GDM1 (cell line): ENCODE results near the gene UGT2A1.

ENCODE experiments used
- DNase-seq: peaks from one replicate; lab custom pipeline; 2025; lab: John Stamatoyannopoulos, UW

Gene UGT2A1

DNA sequence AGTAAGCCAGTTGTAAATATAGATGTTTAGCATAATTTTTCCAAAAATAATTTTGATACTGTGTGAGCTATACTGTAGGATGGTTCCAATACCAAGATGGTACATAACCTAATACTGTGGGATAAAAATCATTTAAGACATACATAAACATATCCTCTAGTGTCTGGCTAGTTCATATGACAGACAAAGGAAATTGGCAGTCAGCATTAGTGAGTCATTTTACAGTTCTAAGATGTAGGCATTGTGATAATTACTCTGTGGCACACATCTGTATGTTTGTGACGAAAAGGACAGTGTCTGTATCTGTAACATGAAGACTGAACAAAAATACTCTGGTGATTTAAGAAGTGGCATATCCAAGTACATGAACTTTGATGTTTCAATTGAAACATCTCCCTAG, 63.2 kb downstream of the UGT2A1 start:
- no peak for DNase-seq

DNA sequence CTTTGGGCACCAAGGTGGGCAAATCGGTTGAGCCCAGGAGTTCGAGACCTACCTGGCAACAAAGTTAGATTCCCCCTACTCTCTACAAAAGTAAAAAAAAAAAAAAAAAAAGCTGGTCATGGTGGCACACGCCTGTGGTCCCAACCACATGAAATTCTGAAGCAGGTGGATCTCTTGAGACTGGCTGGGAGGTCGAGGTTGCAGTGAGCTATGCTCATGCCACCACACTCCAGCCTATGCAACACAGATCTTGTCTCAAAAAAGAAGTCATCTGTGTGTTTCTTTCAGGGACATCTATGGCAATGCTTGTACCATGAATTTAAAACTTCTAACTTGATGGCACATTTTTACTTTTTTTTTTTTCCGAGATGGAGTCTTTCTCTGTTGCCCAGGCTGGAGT, 68.9 kb downstream of the UGT2A1 start:
- no peak for DNase-seq

- DNase-seq, result no peak
These were observed 69.5 kb downstream of the UGT2A1 start for GRCh38 chr4:69583543-69583942.

DNA sequence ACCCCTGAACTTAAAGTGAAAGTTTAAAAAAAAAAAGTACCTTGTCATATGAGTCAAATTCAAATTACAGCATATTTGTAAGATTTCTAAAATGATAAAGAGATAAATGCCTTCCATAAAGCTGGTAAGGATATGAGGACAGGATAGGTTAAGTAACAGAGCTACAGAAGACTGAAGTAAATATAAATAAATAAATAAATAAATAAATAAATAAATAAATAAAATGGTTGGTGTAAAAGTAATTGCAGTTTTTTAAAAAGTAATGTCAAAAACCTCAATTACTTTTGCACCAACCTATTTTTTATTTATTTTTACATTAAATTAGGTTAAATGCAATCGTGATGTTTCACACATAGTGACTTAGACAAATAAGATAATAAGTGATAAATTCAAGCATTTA, 75.8 kb downstream of the UGT2A1 start:
- no peak for DNase-seq

DNA sequence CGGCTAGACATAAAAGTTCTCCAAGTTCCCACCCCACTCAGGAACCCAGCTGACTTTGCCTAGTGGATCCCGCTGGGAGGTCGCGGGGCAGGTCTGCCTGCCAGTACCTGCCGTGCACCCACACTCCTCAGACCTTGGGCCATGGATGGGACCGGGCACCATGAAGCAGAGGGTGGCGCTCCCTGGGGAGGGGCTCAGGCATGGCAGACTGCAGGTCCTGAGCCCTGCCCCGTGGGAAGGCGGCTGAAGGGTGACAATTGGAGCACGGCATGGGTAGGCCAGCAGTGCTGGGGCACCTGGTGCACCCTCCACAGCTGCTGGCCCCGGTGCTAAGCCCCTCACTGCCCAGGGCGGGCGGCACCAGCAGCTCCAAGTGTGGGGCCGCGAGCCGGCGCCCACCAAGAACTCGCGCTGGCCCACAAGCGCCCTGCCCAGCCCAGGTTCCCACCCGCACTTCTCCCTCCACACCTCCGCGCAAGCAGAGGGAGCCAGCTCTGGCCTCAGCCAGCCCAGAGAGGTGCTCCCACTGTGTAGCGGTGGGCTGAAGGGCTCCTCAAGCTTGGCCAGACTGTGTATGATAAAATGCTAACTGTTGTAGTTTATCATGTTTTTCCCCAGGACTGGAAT, 76.7 kb downstream of the UGT2A1 start:
- DNase-seq, result no peak

- no peak for DNase-seq
These were observed 84.3 kb downstream of the UGT2A1 start for GRCh38 chr4:69568787-69569186.

- no peak for DNase-seq
These were observed 89.6 kb downstream of the UGT2A1 start for GRCh38 chr4:69563424-69563823.

DNA sequence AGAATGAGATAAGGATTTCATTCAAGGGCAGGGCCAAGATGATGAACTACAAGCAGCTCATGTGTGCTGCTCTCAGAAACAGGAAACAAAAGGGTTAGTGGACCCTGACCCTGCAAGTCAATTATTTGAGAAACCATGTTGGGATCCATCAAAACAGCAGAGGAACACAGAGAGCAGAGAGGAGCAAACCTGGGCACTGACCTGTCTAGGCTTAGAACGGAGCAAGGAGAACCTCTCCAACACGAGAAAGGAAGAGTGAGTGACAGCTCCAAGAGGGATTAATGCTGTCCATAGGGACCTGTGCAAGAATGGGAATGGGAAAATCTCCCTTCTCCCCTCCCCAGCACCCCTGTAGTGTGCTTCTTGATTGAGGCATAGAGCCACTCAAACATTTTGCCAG, 103.4 kb downstream of the UGT2A1 start:
- no peak for DNase-seq

- no peak for DNase-seq
These were observed 106.8 kb downstream of the UGT2A1 start for GRCh38 chr4:69546134-69546765.
